DOHH2 (cell line): ENCODE results near the gene CWH43.
"Not testable (repeated sequence)": the region's sequence is repeated elsewhere in the genome, so short reads cannot be mapped to it uniquely, and the experiment has no call there.

Experiments
- H3F3A ChIP-seq: fragments of 200-600 bp; sonication (generic), shearing (Covaris generic); 2 replicates; pipeline ENCODE4 v1.6.0; 2016; ENCODE audit warnings: antibody characterized with exemption, mild to moderate bottlenecking; ENCODE audit not compliant: control insufficient read depth, insufficient read depth
- H3K27ac ChIP-seq: fragments of 200-600 bp; sonication (generic); 2 replicates; pipeline ENCODE4 v1.5.1; 2014; ENCODE audit warnings: low read depth, mild to moderate bottlenecking, low read length, moderate library complexity
- H3K27me3 ChIP-seq: fragments of 200-600 bp; sonication (generic); 2 replicates; pipeline ENCODE4 v1.6.1; 2014; ENCODE audit warnings: mild to moderate bottlenecking, low read length, mixed read lengths; ENCODE audit not compliant: control insufficient read depth
- H3K36me3 ChIP-seq: fragments of 200-600 bp; sonication (generic); 2 replicates; pipeline ENCODE4 v1.6.1; 2014; ENCODE audit warnings: mild to moderate bottlenecking, low read length, moderate library complexity, mixed read lengths; ENCODE audit not compliant: control insufficient read depth
- H3K4me1 ChIP-seq: fragments of 200-600 bp; sonication (generic); 2 replicates; pipeline ENCODE4 v1.6.1; 2014; ENCODE audit warnings: mild to moderate bottlenecking, low read length, mixed read lengths; ENCODE audit not compliant: control insufficient read depth
- H3K4me2 ChIP-seq: fragments of 200-600 bp; sonication (generic); 2 replicates; pipeline ENCODE4 v1.6.0; 2014; ENCODE audit warnings: mild to moderate bottlenecking, low read length, moderate library complexity
- H3K4me3 ChIP-seq: fragments of 200-600 bp; sonication (generic); 2 replicates; pipeline ENCODE4 v1.5.1; 2014; ENCODE audit warnings: mild to moderate bottlenecking, low read length, mixed read lengths
- H3K79me2 ChIP-seq: fragments of 200-600 bp; sonication (generic); 2 replicates; pipeline ENCODE4 v1.6.1; 2014; ENCODE audit warnings: mild to moderate bottlenecking, low read length, mixed read lengths; ENCODE audit not compliant: control insufficient read depth
- H3K9me2 ChIP-seq: fragments of 200-600 bp; sonication (generic); replicated peaks from 2 replicates; pipeline ENCODE4 v1.6.1; 2014; ENCODE audit warnings: mild to moderate bottlenecking, low read length, mixed read lengths; ENCODE audit not compliant: control insufficient read depth
- H3K9me3 ChIP-seq: fragments of 200-600 bp; sonication (generic); 2 replicates; pipeline ENCODE4 v1.6.1; 2014; ENCODE audit warnings: antibody characterized with exemption, low read length, mixed read lengths; ENCODE audit not compliant: control insufficient read depth, insufficient read depth
- H4K20me1 ChIP-seq: fragments of 200-600 bp; sonication (generic); 2 replicates; pipeline ENCODE4 v1.6.0; 2014; ENCODE audit warnings: low read depth, mild to moderate bottlenecking, antibody characterized with exemption, low read length, moderate library complexity; ENCODE audit not compliant: control insufficient read depth, insufficient read depth

Gene CWH43

GRCh38 chr4:49107262-49107661 lies 121.2 kb downstream of the CWH43 start:
- not testable (repeated sequence) for H4K20me1 ChIP-seq, H3K9me2 ChIP-seq, H3K4me1 ChIP-seq, H3K79me2 ChIP-seq, H3K4me3 ChIP-seq, H3K36me3 ChIP-seq, H3F3A ChIP-seq, H3K4me2 ChIP-seq, H3K27ac ChIP-seq, H3K27me3 ChIP-seq
- H3K9me3 ChIP-seq = peaks cover 21% of the 10 kb centered on the region

DNA sequence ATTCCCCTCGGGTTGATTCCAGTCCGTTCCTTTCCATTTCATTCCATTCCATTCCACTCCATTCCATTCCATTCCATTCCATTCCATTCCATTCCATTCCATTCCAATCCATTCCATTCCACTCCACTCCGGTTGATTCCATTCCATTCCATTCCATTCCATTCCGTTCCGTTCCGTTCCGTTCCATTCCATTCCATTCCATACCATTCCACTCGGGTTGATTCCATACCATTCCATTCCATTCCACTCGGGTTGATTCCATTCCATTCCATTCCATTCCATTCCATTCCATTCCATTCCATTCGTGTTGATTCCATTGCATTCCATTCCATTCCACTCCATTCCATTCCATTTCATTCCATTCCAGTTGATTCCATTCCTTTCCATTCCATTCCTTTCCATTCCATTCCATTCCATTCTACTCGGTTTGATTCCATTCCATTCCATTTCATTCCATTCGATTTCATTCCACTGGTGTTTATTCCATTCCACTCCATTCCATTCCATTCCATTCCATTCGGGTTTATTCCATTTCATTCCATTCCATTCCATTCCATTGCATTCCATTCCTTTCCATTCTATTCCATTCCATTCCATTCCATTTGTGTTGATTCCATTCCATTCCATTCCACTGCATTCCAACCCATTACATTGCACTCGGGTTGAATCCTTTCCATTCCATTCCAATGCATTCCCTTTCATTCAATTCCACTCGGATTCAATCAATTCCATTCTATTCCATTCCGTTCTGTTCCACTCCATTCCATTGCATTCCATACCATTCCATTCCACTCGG lies 122.3 kb downstream of the CWH43 start:
- H3K27me3 ChIP-seq, H3K36me3 ChIP-seq, H3K4me1 ChIP-seq, H3K9me2 ChIP-seq, H3K27ac ChIP-seq, H3K4me3 ChIP-seq, H3K79me2 ChIP-seq, H3F3A ChIP-seq, H3K4me2 ChIP-seq, H4K20me1 ChIP-seq: not testable (repeated sequence)
- peaks cover 23% of the 10 kb centered on the region for H3K9me3 ChIP-seq

- H3K4me2 ChIP-seq, H3K9me2 ChIP-seq, H4K20me1 ChIP-seq, H3K36me3 ChIP-seq, H3K27me3 ChIP-seq, H3K27ac ChIP-seq, H3K4me3 ChIP-seq, H3K79me2 ChIP-seq, H3F3A ChIP-seq, H3K4me1 ChIP-seq: not testable (repeated sequence)
- peaks cover 24% of the 10 kb centered on the region for H3K9me3 ChIP-seq
These were observed 123.6 kb downstream of the CWH43 start for GRCh38 chr4:49109567-49110166.

- H4K20me1 ChIP-seq, H3K27ac ChIP-seq, H3K4me1 ChIP-seq, H3K4me3 ChIP-seq, H3K9me2 ChIP-seq, H3K36me3 ChIP-seq, H3F3A ChIP-seq, H3K4me2 ChIP-seq, H3K27me3 ChIP-seq, H3K79me2 ChIP-seq: not testable (repeated sequence)
- H3K9me3 ChIP-seq = peaks cover 23% of the 10 kb centered on the region
These were observed 124.5 kb downstream of the CWH43 start for GRCh38 chr4:49110579-49110978.
